K562 (cell line): ENCODE data around the gene PDE3A.

Experiments
- BHLHE40 ChIP-seq: IDR thresholded peaks from 2 replicates; pipeline ENCODE4 v1.6.1; 2011; ENCODE audit warnings: low read length, improper control_type of control experiment
- CBX5 ChIP-seq: IDR thresholded peaks from 2 replicates; pipeline ENCODE4 v1.6.1; 2014; ENCODE audit warnings: low read depth, borderline replicate concordance
- CTCF ChIP-seq, 3 experiments: IDR thresholded peaks in 2 of 3; conservative IDR thresholded peaks in 1 of 3; 2 replicates each; pipeline ENCODE4 v1.5.1; 2011 to 2012; ENCODE audit warnings: low read length in 3 of 3, mild to moderate bottlenecking in 3 of 3, control low read depth in 2 of 3, improper control_type of control experiment in 1 of 3, inconsistent platforms in 1 of 3, low read depth in 1 of 3, mixed read lengths in 1 of 3, moderate library complexity in 1 of 3; ENCODE audit not compliant: insufficient read depth in 2 of 3
- MTF1 ChIP-seq: fragments of 250-450 bp; sonication (Bioruptor Pico); IDR thresholded peaks from 2 replicates; pipeline ENCODE4 v1.9.0; 2021; ENCODE audit warnings: moderate library complexity, mild to moderate bottlenecking, inconsistent platforms, borderline replicate concordance
- POLR2A ChIP-seq: fragments of 450-650 bp; conservative IDR thresholded peaks from 2 replicates; pipeline ENCODE4 v1.6.1; 2016
- POLR2AphosphoS5 ChIP-seq: IDR thresholded peaks from 2 replicates; pipeline ENCODE4 v1.6.1; 2011; ENCODE audit warnings: mild to moderate bottlenecking, low read depth, low read length, moderate library complexity; ENCODE audit not compliant: control insufficient read depth, insufficient read depth
- RB1 ChIP-seq: fragments of 450-650 bp; IDR thresholded peaks from 2 replicates; pipeline ENCODE4 v1.6.1; 2017; ENCODE audit warnings: low read depth, mild to moderate bottlenecking
- SETDB1 ChIP-seq: IDR thresholded peaks from one replicate; pipeline ENCODE4 v1.6.1; 2012; ENCODE audit warnings: low read length, control low read depth, inconsistent platforms
- SMAD3 ChIP-seq: fragments of 450-650 bp; formaldehyde crosslinking; conservative IDR thresholded peaks from 2 replicates; pipeline ENCODE4 v1.4.0; 2020; ENCODE audit warnings: mild to moderate bottlenecking
- SNRNP70 ChIP-seq: fragments of 200-400 bp; formaldehyde crosslinking; optimal IDR thresholded peaks from 2 replicates; pipeline ENCODE3; 2017; ENCODE audit warnings: low read depth, low read length
- U2AF2 ChIP-seq: fragments of 200-400 bp; formaldehyde crosslinking; optimal IDR thresholded peaks from 2 replicates; pipeline ENCODE3; 2017; ENCODE audit warnings: low read depth, mild to moderate bottlenecking, low read length
- ZFX ChIP-seq: sonication (generic); formaldehyde crosslinking; IDR thresholded peaks from 2 replicates; pipeline ENCODE4 v1.8.0; 2022; ENCODE audit warnings: mild to moderate bottlenecking, missing genetic modification reagents, moderate library complexity
- ZNF609 ChIP-seq: sonication (generic); formaldehyde crosslinking; IDR thresholded peaks from 2 replicates; pipeline ENCODE4 v1.8.1; 2023; ENCODE audit warnings: missing genetic modification reagents, mild to moderate bottlenecking, borderline replicate concordance
- ZNF707 ChIP-seq: fragments of 250-450 bp; sonication (Bioruptor Pico); conservative IDR thresholded peaks from 2 replicates; pipeline ENCODE4 v1.8.0; 2022; ENCODE audit warnings: inconsistent platforms, mild to moderate bottlenecking, moderate library complexity

- TF ChIP-seq POLR2A (no peak), MTF1 (no peak), ZFX (CRISPR knock-in tag) (no peak), U2AF2 (no peak), SETDB1 (no peak), CTCF (IDR thresholded peaks at IDR 0.05 in 2 of 3, conservative IDR thresholded peaks at IDR 0.05 in 1 of 3; ENCODE audit: insufficient read depth in 2 of 3, low read depth in 1 of 3, low read length in 3 of 3) (no peak), CBX5 (no peak), SNRNP70 (no peak), SMAD3 (CRISPR knock-in tag) (no peak), ZNF707 (CRISPR knock-in tag) (no peak), BHLHE40 (no peak), ZNF609 (CRISPR knock-in tag) (no peak), RB1 (no peak), POLR2AphosphoS5 (no peak)
Measured at GRCh38 chr12:20604408-20605067, 236.2 kb downstream of the PDE3A start.
